ENCODE measurements around the gene MDH1.
A peak's percentile ranks its signal among the peaks of the same experiment; 100 is the strongest.
"Not testable (repeated sequence)": the region's sequence is repeated elsewhere in the genome, so short reads cannot be mapped to it uniquely, and the experiment has no call there.

Gene MDH1

GRCh38 chr2:63588385-63589147 is at the start of gene MDH1, which contains the start of gene WDPCP:
Gene MDH1, plus strand, starts transcription at chr2:63588963. Its CDS starts 81 bp downstream, at chr2:63589044.
Gene WDPCP, minus strand, starts transcription at chr2:63588477. Its CDS starts 206 bp downstream, at chr2:63588271.
- H3K27ac ChIP-seq: peak within 1 kb of the TSS; percentile 86
- TF ChIP-seq CTCF (conservative IDR thresholded peaks at IDR 0.05): no peak

GRCh38 chr2:63539416-63540162 is 49.2 kb upstream of the MDH1 start:
- H3K27ac ChIP-seq: no peak overlapping the region
- no peak for TF ChIP-seq CTCF (conservative IDR thresholded peaks at IDR 0.05)

GRCh38 chr2:63544017-63544627 is 44.6 kb upstream of the MDH1 start:
- H3K27ac ChIP-seq: no peak overlapping the region
- peak; percentile 75 for TF ChIP-seq CTCF (conservative IDR thresholded peaks at IDR 0.05)

GRCh38 chr2:63545023-63545422 is 43.7 kb upstream of the MDH1 start:
- no peak overlapping the region for H3K27ac ChIP-seq
- no peak for TF ChIP-seq CTCF (conservative IDR thresholded peaks at IDR 0.05)

GRCh38 chr2:63553049-63553448 is 35.7 kb upstream of the MDH1 start:
- TF ChIP-seq CTCF (conservative IDR thresholded peaks at IDR 0.05): no peak
- H3K27ac ChIP-seq: no peak overlapping the region

- no peak overlapping the region for H3K27ac ChIP-seq
- TF ChIP-seq CTCF (conservative IDR thresholded peaks at IDR 0.05): no peak
These were observed 33.5 kb upstream of the MDH1 start for GRCh38 chr2:63555299-63555698.

- TF ChIP-seq CTCF (conservative IDR thresholded peaks at IDR 0.05): no peak
- no peak overlapping the region for H3K27ac ChIP-seq
These were observed 32.8 kb upstream of the MDH1 start for GRCh38 chr2:63555931-63556330.

- H3K27ac ChIP-seq: not testable (repeated sequence)
These were observed 30.9 kb upstream of the MDH1 start for GRCh38 chr2:63557819-63558218.

GRCh38 chr2:63558922-63559321 is 29.8 kb upstream of the MDH1 start:
- not testable (repeated sequence) for H3K27ac ChIP-seq
